HG03095 (cell line): ENCODE results near the gene SBNO1.
"Not testable (repeated sequence)": the region's sequence is repeated elsewhere in the genome, so short reads cannot be mapped to it uniquely, and the experiment has no call there.

Experiments
- ATAC-seq: cut with Tn5 transposase; IDR thresholded peaks from one replicate; pipeline ENCODE4 v1.9.1; 2021; ENCODE audit warnings: moderate library complexity; ENCODE audit not compliant: unreplicated experiment

SBNO1 gene

DNA sequence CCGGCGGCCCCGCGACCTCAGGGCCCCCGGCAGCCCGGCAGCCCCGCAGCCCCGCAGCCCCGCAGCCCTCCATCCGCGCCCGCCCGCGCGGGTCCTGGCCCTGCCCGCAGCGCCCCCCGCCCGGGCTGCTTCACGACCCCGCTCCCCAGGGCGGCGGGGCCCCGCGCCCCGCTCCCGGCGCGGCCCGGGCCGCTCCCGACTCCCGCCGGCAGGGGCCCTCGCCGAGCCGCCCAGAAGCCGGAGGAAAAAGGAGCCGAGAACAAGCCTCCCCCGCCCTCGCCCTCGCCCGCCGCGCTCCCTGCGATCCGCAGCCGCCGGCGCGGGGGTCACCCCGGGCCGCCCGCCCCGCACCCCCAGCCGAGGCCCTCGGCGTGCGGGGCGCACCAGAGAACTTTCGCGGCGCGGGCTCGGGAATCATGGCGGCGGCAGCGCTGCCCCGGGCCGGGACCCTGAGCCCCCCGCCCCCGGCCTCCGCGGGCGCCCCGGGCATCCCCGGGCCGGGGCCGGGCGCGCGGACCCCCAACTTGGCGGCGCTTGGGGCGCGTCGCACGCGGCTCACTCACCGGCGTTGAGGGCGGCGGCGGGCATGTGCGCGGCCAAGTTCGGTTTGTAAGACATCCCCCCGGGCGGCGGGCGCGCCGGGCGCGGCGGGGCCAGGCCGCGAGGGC lies 93.5 kb downstream of the SBNO1 start:
- peak; percentile 55 for ATAC-seq

DNA sequence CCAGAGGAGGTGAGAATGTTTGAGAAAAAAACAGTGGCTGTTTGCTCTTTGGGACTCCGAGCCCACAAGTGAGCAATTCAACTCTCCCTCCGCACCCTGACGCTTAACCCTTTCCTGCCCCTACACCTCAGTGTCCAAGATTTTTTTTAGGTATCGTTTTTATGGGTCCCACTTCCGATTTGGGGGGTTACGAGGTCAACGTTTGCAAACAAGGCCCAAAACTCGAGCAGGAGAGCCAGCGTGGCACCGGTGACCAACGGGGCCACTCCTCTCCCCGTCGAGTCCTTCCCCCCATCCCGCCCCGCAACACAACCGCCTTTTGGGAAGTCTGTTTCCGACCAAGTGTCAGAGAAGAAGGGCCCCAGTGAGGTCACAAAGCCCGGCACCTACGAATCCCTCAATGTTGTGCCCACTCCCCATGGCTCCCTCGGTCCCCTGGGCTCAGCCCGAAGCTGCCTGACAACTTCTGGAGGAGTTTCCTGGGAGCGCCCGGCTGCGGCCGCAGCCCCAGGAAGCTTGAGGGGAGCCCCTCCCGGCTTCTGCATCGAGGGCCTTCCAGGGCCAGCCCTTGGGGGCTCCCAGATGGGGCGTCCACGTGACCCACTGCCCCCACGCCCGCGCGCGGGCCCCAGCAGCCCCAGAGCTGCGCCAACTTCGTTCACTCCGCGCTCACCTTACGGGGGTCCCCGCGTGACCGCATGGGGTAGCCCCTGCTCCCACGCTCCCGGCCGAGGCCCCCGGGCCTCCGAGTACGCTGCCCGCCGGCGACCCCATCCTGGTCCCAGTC lies 94.2 kb downstream of the SBNO1 start:
- peak; percentile 5 for ATAC-seq

DNA sequence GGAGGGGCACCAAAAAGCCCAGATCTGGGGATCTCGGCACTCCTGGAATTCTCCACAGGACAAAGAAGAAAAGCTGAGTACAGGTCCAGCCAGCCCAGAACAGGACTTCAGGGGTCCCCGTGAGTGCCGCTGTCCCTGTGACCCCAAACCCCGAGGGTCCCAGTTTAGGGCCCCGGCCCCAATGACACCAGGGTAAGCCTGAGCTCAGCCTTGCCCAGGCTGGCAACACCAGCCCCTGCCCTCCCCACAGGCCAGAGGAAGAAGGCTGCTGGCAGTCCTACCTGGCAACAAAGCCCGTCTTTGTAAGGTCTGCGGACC lies 94.8 kb downstream of the SBNO1 start:
- no peak for ATAC-seq

DNA sequence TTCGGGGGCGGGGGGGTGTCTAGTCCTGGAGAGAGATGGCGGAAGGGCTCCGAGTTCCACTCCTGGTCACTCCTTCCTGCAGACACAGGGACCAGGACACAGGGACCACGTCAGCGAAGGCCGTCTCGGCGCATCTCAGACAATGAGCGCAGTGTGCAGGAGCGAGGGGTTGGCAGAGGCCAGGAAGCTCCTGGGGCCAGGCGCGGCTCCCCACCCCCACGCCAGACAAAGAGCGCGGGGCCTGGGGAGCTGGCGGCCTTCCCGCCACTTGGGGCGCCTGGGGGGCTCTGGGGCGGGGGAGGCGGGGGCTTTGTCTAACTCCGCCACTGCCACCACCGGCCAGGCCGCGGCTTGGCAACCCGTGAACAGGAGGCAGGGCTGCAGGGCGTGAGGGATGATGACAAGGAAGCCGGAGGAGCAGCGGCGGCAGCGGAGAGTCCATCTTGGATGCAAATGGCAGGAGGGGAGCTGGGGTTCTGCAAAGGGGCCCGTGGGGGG lies 95.2 kb downstream of the SBNO1 start:
- ATAC-seq, result no peak

DNA sequence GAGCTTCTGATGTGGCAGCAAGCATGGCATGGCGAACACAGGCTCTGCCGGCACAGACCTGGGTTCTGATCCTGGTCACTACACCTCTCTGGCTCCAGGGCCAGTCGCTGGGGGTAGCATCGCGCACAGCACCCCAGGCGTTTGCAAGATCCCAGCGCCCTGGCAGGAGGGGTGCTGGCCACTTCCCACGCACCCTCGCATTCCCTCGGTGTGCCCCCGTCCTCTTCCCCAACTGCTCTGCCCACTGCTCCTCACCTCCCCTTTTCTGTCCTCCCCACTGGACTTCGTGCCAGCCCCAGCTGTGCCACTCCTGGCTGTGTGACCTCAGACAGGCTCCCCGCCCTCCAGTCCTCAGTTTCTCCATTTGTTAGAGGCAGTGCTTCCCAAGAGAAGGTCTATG lies 95.8 kb downstream of the SBNO1 start:
- ATAC-seq, result no peak

DNA sequence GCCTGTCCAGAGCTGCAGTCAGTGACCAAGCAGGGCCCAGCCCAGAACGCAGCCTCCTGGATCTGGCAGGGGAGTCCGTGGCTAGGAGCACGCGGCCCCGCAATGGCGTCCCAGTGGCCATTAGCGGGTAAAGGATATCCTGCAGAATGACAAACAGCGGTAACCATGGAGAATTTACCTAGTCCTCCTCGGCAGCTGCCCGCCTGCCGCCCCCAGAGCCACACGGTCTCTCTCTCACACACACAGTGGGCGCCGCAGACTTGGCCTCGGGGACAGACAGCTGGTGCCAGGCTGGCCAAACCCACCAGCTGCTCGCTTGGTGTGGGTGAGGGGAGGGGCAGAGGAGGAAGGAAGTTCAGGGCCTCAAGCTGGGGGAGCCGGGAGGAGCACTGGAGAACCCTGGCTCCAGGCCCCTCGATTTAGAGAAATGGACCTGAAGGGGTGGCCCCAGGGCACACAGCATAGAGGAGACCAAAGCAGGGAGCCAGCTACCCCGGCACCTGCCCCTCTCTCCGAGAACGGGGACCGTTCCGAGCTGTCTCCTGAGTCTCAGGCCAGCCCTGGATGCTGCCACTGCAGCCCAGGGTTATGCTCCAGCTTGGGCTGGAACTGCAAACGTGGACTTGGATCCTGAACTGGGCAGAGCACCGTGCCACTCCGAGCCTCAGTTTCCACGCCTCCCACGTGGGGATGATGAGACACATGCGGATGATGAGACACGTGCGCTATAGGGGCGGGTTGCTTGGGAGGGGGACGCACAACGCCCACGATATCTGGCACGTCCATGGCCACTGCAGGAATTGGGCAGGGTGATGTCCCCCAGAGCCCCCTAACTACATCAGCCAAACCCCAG lies 96.4 kb downstream of the SBNO1 start:
- ATAC-seq, result no peak

DNA sequence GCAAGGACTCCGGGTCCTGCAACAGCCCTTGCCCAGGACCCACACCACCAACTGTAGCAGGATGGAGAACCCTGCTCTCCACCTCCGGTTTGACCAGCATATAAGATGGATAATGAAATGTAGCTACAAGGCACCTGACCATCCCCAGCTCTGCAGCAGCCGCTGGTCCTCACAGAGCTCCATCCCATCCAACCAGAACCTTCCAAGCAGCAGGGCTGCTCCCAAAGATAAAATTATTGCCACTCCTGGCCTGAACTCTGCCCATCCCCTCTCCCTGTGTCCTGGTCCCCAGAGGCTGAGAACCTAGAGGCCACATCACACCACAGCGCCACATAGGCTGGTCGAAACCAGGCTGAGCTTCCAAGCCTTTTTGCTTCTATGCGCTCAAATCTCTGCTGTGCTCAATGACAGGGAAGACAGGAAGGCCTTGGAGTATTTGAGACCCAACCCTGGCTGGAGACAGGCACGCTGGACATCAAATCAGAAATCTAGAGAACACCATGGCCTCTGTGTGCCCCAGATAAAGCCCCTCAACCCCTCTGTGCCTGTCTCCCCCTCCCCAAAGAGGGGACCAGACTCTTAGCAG lies 97.2 kb downstream of the SBNO1 start:
- ATAC-seq, result no peak

DNA sequence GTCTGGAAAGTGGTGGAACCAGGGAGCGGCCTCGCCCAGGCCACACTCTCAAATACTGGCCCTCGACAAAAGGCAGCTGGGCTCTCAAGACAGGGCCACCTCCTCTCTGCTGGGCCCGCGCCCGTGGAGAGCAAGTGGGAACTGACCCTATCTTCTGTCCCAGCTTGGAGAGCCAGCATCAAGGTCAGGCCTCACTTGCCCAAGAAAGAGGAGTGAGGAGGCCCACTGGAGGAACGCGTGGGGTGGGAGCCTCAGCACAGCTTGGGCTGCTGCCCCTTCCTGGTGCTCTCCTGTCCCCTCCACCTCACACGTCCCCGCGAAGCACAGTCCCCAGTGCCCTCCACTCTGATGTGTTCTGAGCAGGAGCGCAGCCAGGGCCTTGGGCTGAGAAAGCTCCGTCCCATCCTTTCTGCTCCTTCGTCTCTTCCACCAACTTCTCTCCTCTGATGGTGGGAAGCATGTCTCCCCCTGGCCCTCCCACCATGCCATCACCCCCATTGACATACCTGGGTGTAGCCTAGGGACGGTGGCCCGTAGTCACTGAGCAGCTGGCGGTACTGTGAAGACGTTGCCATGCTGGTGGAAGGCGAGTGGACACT lies 97.9 kb downstream of the SBNO1 start:
- no peak for ATAC-seq

DNA sequence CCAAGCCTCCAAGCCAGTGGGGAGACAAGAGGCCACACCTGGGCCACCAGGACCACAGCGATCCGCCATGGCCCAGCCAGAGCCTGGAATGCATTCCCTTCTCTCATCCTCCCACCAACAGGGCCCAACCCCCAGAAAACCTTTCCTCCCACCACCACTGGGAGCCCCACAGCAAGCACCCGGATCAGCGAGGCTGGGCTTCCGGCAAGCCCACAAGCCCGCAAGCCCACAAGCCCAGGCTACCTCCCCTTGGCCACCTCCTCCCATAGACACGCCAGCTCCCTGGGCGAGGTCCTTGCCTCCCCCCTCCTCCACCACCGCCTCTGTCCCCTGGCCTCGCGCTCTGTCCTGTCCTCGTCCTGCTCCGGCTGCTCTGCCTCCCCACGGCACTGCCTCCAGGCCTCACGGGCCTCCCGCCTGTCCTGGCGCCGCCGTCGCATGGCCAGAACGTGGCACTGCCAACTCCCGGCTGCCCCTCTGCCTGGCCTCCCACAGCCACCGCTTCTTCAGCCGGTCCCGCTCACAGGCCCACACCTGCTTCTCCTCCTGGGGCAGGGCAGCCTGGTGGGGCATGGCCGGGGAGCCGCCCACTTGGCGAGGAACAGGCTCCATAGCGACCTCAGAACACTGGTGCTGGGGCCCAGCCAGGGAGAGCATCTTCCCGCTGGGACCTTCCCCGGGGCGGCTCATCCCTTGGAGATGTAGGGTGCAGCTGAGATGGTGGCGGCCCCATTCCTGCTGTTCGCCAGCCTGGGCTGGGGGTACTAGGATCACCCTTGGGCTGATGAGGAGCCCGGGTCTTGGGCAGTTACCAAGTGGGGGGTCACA lies 98.6 kb downstream of the SBNO1 start:
- ATAC-seq, result no peak

DNA sequence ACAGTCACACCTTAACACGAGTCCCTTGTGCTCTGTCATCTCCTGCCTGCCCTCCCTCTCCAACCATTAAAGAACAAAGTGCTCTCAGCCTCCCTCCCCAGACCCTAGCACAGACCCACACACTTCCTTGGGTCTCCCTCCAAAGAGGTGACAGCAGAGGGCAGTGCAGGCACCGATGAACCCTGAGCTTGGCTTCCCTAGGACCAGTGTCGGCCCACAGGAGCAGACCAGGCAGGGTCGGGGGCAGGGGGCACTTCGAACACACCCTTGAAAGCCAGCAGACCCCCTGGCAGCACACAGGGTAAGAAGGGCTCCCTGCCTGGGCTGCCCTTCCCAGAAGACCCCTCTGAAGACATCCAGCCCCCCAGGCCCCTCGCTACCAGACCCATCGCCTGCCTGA lies 100.0 kb downstream of the SBNO1 start:
- no peak for ATAC-seq

DNA sequence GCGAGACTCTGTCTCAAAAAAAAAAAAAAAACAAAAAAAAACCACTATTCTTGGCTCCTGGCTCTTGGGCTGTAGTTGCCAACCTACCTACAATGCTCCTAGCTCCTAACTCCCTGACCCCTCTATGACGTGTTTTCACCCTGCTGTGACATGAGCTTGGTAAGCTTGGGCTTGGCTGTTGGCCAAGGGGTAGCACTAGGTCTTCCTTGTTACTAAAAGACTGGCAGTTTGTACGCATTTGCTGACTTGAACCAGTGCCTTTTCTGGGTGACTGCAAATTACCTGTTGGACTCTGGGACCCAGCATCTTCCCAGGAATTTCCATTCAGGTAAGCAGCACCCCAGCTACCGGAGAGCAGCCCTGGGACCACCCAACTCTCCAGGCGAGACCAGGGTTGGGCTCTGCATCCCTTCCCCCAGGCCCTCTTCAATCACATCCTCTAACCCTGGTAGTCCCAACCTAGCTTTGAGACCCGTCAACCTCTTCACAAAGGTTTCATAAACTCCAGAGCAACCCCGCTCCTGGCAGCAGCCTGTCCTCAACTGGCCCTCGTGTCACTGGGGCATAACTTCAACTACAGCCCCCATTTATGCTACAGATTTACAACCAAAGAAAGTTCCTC lies 101.3 kb downstream of the SBNO1 start:
- ATAC-seq, result no peak

DNA sequence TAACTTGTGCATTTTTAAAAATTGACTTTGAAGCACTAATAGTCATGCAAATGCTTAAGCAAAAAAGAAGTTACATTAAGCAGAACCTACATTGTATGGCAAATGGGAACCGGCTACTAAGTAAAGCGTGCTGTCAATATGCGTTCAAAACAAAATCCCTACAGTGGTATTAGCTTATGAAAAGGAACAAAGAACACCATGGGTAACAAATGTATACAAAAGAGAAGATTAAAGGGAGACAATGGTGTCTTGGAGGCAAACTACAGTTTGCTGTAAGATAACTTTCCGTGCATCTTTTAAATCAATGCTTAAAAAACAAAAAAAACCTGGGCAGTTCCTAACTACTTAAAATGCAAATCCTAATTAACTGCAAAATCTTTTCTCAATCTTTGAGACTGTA lies 103.5 kb downstream of the SBNO1 start:
- ATAC-seq, result no peak

DNA sequence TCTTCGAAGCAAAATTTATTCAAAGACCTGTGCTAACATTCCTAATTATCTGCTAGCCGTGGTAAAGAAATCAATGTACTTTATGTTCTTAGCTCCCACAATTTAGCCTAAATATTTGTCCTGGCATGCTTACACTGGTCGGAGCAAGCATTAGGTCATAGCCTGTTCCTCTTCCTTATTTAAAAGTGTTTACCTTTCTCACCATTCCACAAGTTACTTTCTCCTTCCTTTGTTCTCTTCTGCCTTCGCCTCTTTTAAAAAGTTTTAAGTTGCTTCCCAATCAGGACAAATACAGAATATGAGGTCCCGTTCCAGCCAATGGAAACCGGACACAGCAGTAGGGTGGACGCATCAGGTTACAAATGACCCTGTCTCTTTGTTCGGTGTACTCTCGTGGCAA lies 104.6 kb downstream of the SBNO1 start:
- no peak for ATAC-seq

DNA sequence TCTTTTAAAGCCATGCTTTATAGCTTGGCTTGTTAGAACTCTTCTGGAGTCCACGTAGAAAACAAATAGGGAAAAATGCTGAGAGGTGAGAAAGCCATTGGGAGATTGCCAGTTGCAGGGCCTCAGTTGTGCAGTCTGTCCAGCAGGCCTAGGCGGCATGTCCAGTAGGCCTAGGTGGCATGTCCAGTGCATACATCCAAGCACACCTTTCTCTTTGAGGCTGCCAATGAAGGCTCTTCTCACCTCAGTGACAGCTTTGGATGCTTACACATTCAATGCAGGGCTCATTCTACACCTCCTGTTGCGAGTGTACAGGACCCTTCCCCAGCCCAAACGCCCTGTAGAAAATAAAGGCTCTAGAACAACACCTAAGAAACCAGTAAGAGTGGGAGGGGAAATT lies 106.1 kb downstream of the SBNO1 start:
- no peak for ATAC-seq

DNA sequence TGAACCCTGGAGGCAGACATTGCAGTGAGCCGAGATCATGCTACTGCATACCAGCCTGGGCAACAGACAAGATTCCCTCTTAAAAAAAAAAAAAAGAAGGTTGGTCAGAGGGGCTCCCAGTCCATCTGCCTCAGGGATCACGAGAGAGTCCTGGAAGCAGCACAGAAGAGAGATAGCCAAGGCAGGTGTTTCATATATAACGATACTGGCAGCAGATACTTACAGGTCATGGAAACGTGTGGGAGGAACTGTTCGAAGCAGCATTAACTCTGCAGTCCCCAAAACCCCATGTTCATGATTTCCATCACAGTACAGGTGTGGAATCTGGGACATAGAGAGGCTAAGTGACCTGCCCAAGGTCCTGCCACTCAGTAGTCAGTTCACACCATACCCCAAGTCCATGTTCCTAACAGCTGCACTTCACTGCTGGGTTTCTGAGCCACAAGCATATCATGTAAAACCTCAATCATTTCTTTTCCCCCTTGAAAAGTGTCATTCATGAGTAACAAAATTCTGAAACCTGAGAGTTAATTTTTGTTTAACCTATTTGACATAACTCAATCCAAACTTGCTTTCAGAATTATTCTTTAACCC lies 109.7 kb downstream of the SBNO1 start:
- ATAC-seq, result no peak

DNA sequence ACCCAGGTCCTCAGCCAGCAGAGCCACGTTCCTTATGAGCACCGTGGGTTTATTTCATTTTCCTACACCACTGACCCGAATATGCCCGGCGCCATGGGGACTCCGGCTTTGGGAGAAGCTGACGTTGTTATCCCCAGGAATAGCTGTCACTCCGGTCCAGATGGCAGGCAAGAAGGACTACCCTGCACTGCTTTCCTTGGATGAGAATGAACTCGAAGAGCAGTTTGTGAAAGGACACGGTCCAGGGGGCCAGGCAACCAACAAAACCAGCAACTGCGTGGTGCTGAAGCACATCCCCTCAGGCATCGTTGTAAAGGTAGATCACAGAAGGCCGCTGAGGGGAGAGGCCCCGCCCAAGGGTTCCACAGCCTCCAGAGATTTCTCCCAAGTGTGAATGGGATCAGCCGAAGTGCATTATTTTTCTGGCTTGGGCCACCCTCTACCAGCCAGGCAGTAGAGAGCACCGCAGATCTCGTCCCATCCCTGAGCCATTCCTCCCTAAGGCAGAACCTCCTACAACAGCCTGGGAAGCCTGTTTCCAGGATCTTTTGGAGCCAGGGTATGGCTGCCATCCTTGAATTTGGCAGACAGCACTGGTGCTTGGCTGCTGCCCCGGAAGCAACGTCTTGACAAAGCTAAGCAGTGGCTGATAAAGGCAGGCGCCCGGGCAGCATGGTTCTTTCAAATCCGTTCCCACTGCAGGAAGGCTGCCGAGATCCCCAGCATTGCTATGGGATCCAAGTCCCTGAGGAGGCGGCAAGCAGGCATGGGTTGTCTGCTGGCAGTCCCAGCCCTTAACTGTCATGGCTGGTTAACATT lies 110.8 kb downstream of the SBNO1 start:
- ATAC-seq, result no peak

DNA sequence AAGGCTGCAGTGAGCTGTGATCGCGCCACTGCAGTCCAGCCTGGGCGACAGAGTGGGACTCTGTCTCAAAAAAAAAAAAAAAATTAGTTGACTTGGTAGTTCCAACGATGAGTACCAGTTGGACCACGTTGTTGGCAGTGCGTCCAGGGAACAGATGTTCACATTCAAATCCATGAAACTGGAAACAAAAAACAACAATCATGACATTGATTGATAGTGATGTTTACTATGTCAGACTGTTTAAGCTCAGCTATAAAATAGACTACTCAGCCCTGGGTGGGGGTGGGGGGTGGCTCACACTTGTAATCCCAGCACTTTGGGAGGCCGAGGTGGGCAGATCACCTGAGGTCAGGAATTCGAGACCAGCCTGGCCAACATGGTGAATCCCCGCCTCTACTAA lies 112.3 kb downstream of the SBNO1 start:
- not testable (repeated sequence) for ATAC-seq

DNA sequence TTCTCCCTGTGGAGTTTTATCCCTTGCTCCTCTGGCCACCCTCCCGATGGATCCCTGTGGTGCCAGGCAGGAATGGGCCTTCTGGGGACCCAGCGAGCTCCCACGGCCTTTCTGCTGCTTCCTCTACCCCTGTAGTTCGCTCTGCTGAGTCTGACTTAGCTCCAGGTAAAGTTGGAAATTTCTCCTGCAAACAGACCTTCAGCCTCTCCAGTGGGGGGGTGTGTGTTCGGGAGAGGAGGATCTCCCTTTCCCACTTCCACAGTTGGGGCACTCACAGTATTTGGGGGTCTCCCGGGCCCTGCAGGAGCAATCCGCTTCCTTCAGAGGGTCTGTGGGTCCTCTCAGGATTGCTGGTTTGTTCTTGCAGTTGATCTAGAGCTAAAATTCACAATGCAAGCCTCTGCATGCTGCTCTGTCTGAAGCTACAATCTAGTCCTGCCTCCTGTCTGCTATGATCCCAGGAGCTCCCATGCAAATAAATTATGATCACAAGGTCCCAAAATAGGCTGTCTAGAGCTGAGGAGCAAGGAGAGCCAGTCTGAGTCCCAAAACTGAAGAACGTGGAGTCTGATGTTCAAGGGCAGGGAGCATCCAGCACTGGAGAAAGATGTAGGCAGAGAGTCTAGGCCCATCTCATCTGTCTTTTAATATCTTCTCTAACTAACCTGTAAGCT lies 113.1 kb downstream of the SBNO1 start:
- no peak for ATAC-seq
